D721Med (cell line): Measurements from ENCODE around the gene ROR2.
"Not testable (repeated sequence)": the region's sequence is repeated elsewhere in the genome, so short reads cannot be mapped to it uniquely, and the experiment has no call there.

Experiments used
- DNase-seq: peaks from one replicate; pipeline ENCODE4 v3.0.0; 2011; ENCODE audit warnings: low spot score; ENCODE audit not compliant: insufficient read length
- FAIRE-seq: peaks from 2 replicates; lab custom pipeline; 2011; peaks lifted over from hg19 to GRCh38; lab: Jason Lieb, UNC
- CTCF ChIP-seq: IDR thresholded peaks from 2 replicates; pipeline ENCODE4 v1.5.1; 2012; ENCODE audit warnings: mild to moderate bottlenecking, control low read depth; ENCODE audit not compliant: insufficient read depth; ENCODE audit errors: missing control alignments

ROR2 gene

GRCh38 chr9:91530829-91531228 is 419.2 kb downstream of the ROR2 start:
- DNase-seq (no peak), FAIRE-seq (no peak)
- no peak for TF ChIP-seq CTCF

GRCh38 chr9:91522481-91522880 is 427.5 kb downstream of the ROR2 start:
- no peak for TF ChIP-seq CTCF
- DNase-seq (no peak), FAIRE-seq (no peak)

- no peak for TF ChIP-seq CTCF
- no peak for DNase-seq
- FAIRE-seq: no peak
Observed at GRCh38 chr9:91519520-91520277, 430.3 kb downstream of the ROR2 start.

GRCh38 chr9:91518462-91518861 is 431.6 kb downstream of the ROR2 start:
- TF ChIP-seq CTCF: no peak
- FAIRE-seq (no peak), DNase-seq (no peak)

GRCh38 chr9:91517801-91518200 is 432.2 kb downstream of the ROR2 start:
- FAIRE-seq (no peak), DNase-seq (no peak)
- no peak for TF ChIP-seq CTCF

- not testable (repeated sequence) for DNase-seq, FAIRE-seq
Observed at GRCh38 chr9:91517332-91517731, 432.7 kb downstream of the ROR2 start.

GRCh38 chr9:91516777-91517176 is 433.3 kb downstream of the ROR2 start:
- DNase-seq (no peak), FAIRE-seq (no peak)
- no peak for TF ChIP-seq CTCF

- no peak for FAIRE-seq
- no peak for DNase-seq
Observed at GRCh38 chr9:91516081-91516480, 433.9 kb downstream of the ROR2 start.

More at GRCh38 chr9:91516081-91516480, 433.9 kb downstream of the ROR2 start:
- TF ChIP-seq CTCF: no peak
